Mesangial cell (primary cell): ENCODE measurements around the gene ZBTB7A. TPM values are rescaled to one million over a fixed set of nuclear protein-coding genes. Genes with fewer than 3 reads are reported as not detected.

Source experiments
- total RNA-seq: library from RNA; depleted of rRNA; stranded (reverse); fragments of >200 nt; gene quantifications from 2 replicates; pipeline ENCODE4 v1.2.3, GENCODE V29; 2015

Gene ZBTB7A
- total RNA-seq, result 23.8 and 36.9 TPM in 2 replicates

GRCh38 chr19:4066682-4067395 lies at the start of gene ZBTB7A:
Gene ZBTB7A (minus strand): TSS chr19:4066899. CDS start chr19:4055232, 11,667 bp downstream.

DNA sequence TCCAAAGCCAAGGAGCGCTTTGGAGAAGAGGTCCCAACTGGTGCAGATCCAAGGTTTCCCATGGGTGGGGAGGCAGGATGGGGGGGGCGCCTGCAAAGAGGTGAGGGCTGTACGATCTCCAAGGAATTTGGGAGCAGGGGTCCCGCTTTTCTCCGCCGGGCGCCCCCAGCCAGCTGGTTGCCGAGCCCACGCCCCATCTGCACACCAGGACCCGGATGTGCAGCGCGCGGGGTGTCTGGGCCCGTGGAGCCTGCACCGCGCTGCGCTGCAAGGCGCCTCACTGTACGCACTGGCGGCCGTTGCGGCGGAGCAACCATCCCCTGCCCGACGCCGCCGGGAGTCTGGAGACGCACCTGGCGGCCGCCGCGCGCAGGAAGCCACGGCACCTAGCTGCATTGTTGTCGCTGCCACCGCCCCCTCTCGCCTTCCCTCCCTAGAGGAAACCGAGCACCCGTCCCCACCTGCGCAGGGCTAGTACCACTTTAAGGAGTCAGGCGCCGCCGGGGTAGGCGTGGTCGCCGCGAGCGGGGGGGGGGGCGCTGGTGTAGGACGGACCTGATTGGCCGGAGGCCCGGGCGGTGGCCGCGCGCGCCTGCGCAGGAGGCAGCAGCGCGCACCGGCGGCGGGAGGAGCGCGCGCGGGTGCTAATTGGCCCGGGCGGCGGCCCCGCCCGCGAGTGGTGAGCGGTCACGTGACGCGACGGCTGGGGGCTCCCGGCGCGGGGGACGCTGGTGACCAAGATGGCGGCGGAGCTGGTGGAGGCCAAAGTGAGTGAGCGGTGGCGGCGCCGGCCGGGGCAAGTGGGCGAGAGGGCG lies 59.5 kb downstream of the ZBTB7A start, which contains the start of gene PIAS4:
PIAS4 (plus strand) TSS at position 716 of the 815 bp plus-strand sequence; CDS start at position 741, 25 bp downstream.

Other genes starting within 250 kb of the ZBTB7A start
- not detected in 2 replicates for gene ZFR2, start 197.9 kb downstream of the ZBTB7A start, total RNA-seq
- gene ATCAY, start 186.2 kb downstream of the ZBTB7A start, total RNA-seq, result not detected in 2 replicates
- not detected in 2 replicates for gene NMRK2, start 133.8 kb downstream of the ZBTB7A start, total RNA-seq
- gene DAPK3, start 95.8 kb downstream of the ZBTB7A start, total RNA-seq, result 106 and 115 TPM in 2 replicates
- 2,051 and 3,385 TPM in 2 replicates for gene EEF2, start 81.4 kb downstream of the ZBTB7A start, total RNA-seq
- gene PIAS4, start 59.2 kb downstream of the ZBTB7A start, total RNA-seq, result 26.2 and 29.9 TPM in 2 replicates
- 157 and 238 TPM in 2 replicates for gene MAP2K2, start 57.2 kb upstream of the ZBTB7A start, total RNA-seq
- gene CREB3L3, start 86.7 kb upstream of the ZBTB7A start, total RNA-seq, result not detected in 2 replicates
- 26.1 and 40.8 TPM in 2 replicates for gene SIRT6, start 115.7 kb upstream of the ZBTB7A start, total RNA-seq
- gene ANKRD24, start 115.8 kb upstream of the ZBTB7A start, total RNA-seq, result under 0.01 and 0.51 TPM in 2 replicates
- 2.3 and 4.4 TPM in 2 replicates for gene EBI3, start 162.6 kb upstream of the ZBTB7A start, total RNA-seq
- 24.2 and 32.1 TPM in 2 replicates for gene YJU2, start 180.2 kb upstream of the ZBTB7A start, total RNA-seq
- not detected in 2 replicates for gene SHD, start 212.4 kb upstream of the ZBTB7A start, total RNA-seq
- gene TMIGD2, start 235.5 kb upstream of the ZBTB7A start, total RNA-seq, result not detected in 2 replicates
- gene FSD1, start 237.7 kb upstream of the ZBTB7A start, total RNA-seq, result 13.8 and 29.7 TPM in 2 replicates